Measurements from ENCODE around the gene CATSPERB. TPM values are rescaled to one million over a fixed set of nuclear protein-coding genes. Genes with fewer than 3 reads are reported as not detected.

Gene CATSPERB
- total RNA-seq, 4 donors from 2014 or later = 1.2 to 5.1 (median 3.8) TPM; not detected in 1

DNA sequence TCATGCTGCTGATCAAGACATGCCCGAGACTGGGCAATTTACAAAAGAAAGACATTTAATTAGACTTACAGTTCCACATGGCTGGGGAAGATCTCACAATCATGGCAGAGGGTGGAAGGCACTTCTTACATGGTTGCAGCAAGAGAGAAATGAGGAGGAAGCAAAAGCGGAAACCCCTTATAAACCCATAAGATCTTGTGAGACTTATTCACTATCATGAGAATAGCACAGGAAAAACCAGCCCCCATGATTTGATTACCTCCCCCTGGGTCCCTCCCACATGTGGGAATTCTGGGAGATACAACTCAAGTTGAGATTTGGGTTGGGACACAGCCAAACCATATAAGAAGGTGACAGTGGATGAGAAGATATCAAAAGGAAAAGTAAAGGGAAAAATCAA lies 78.4 kb downstream of the CATSPERB start:
- intact Hi-C loops (cut with DNase I; ENCODE audit: low total_unique reads) = loop anchor here (10.0 kb wide), 1 partner anchor 261 kb away; no protein-coding TSS in a partner anchor

DNA sequence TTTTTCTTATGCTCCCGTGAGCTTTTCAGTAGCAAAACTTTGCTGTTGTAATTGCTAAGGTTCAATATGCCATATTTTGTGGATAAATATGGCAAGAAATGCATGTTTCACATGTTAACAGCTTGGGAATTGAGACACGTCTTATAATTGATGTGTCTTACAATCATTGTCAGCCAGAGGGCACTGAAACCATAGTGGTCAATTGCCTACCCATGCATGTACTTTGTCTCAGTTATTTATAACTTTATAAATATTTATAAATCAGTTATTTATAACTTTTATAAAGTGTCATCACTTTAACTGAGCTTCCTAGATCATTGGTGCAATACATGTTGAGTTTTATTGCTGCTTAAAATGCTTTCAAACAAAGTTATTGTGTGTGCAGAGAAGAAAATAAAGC lies 82.0 kb downstream of the CATSPERB start:
- Histone ChIP-seq H3K27me3 (no peaks in the 10 kb centered on the region), H3K4me3 (no peak overlapping the region), H3K4me1 (peaks cover 0 to 8% (median 0%) of the 10 kb centered on the region in 4 donors), H3K27ac (no peak overlapping the region), H3K36me3 (no peaks in the 10 kb centered on the region), H3K9me3 (no peaks in the 10 kb centered on the region)
- TF ChIP-seq POLR2AphosphoS5 (IDR thresholded peaks at IDR 0.05) = no peak
- TF ChIP-seq EP300 (IDR thresholded peaks at IDR 0.05; ENCODE audit: low read depth) = no peak
- no peak for TF ChIP-seq POLR2A (IDR thresholded peaks at IDR 0.05)
- TF ChIP-seq, protein P1, sequence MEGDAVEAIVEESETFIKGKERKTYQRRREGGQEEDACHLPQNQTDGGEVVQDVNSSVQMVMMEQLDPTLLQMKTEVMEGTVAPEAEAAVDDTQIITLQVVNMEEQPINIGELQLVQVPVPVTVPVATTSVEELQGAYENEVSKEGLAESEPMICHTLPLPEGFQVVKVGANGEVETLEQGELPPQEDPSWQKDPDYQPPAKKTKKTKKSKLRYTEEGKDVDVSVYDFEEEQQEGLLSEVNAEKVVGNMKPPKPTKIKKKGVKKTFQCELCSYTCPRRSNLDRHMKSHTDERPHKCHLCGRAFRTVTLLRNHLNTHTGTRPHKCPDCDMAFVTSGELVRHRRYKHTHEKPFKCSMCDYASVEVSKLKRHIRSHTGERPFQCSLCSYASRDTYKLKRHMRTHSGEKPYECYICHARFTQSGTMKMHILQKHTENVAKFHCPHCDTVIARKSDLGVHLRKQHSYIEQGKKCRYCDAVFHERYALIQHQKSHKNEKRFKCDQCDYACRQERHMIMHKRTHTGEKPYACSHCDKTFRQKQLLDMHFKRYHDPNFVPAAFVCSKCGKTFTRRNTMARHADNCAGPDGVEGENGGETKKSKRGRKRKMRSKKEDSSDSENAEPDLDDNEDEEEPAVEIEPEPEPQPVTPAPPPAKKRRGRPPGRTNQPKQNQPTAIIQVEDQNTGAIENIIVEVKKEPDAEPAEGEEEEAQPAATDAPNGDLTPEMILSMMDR (IDR thresholded peaks at IDR 0.05) = peak; percentile 47 to 83 (median 59)
- no peak for DNase-seq
- intact Hi-C loops (cut with DNase I; ENCODE audit: low total_unique reads) (loop anchor here (10.0 kb wide), 1 partner anchor 265 kb away; no protein-coding TSS in a partner anchor), in situ Hi-C loops (cut with MboI; ENCODE audit: low pct_ligation_motif_present in 1 of 4, low pct_unique_long_range_greater_than_20kb in 1 of 4, low sequenced_read_pairs in 3 of 4) (loop anchor here (5.0 to 25.0 kb wide), 4 partner anchors 252 to 345 kb away; no protein-coding TSS in a partner anchor)
- 0 to 9% methylated on average over 2 of the region's 2 CpGs for WGBS, 2 donors (ENCODE audit: low coverage in 1 of 2)

More for the DNA sequence above, 78.4 kb downstream of the CATSPERB start:
- Histone ChIP-seq H3K36me3 (no peaks in the 10 kb centered on the region), H3K27me3 (no peaks in the 10 kb centered on the region), H3K4me1 (peaks cover 0 to 8% (median 0%) of the 10 kb centered on the region in 4 donors), H3K4me3 (no peak overlapping the region), H3K27ac (no peak overlapping the region), H3K9me3 (no peaks in the 10 kb centered on the region)
- in situ Hi-C loops (cut with MboI; ENCODE audit: low pct_ligation_motif_present in 1 of 4, low pct_unique_long_range_greater_than_20kb in 1 of 4, low sequenced_read_pairs in 3 of 4) = loop anchor here (5.0 to 25.0 kb wide), 4 partner anchors 249 to 341 kb away; no protein-coding TSS in a partner anchor
- no peak for DNase-seq
- TF ChIP-seq, protein P1 (IDR thresholded peaks at IDR 0.05) = no peak
- no peak for TF ChIP-seq POLR2A (IDR thresholded peaks at IDR 0.05)
- no peak for TF ChIP-seq POLR2AphosphoS5 (IDR thresholded peaks at IDR 0.05)
- TF ChIP-seq EP300 (IDR thresholded peaks at IDR 0.05; ENCODE audit: low read depth) = no peak
- 86 to 89% methylated on average over 2 of the region's 2 CpGs for WGBS, 2 donors (ENCODE audit: low coverage in 1 of 2)

DNA sequence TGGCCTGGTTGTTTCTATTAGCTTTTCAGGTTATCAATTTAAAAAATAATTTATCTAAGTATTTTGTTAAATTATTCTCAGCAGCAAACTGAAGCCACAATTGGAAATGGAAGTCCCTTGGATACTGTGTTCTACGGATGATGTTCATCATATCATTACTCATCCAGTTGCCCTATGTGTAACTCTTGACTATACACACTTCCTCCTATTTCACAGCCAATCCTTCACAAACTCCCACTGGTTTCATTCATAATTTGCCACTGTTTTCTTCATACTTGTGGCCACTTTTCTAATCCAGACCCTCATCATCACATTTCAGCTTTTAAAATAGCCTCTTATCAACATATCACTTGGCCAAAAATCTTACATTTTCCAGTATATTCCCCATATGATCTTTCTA lies 84.0 kb downstream of the CATSPERB start:
- no peaks in the 10 kb centered on the region for H3K27me3 ChIP-seq
- H3K9me3 ChIP-seq = no peaks in the 10 kb centered on the region
- no peak overlapping the region for H3K4me3 ChIP-seq
- WGBS, 2 donors (ENCODE audit: low coverage in 1 of 2) = 85 to 89% methylated on average over 1 of the region's 1 CpG
- intact Hi-C loops (cut with DNase I; ENCODE audit: low total_unique reads) = no loop called here
- H3K36me3 ChIP-seq = no peaks in the 10 kb centered on the region
- in situ Hi-C loops (cut with MboI; ENCODE audit: low pct_ligation_motif_present in 1 of 4, low pct_unique_long_range_greater_than_20kb in 1 of 4, low sequenced_read_pairs in 3 of 4) = no loop called here
- no peak overlapping the region for H3K27ac ChIP-seq
- TF ChIP-seq EP300 (IDR thresholded peaks at IDR 0.05; ENCODE audit: low read depth) (no peak), POLR2A (IDR thresholded peaks at IDR 0.05) (no peak), POLR2AphosphoS5 (IDR thresholded peaks at IDR 0.05) (no peak)
- TF ChIP-seq, protein P1 (IDR thresholded peaks at IDR 0.05) = no peak
- peaks cover 0 to 8% (median 0%) of the 10 kb centered on the region in 4 donors for H3K4me1 ChIP-seq
- DNase-seq = no peak

DNA sequence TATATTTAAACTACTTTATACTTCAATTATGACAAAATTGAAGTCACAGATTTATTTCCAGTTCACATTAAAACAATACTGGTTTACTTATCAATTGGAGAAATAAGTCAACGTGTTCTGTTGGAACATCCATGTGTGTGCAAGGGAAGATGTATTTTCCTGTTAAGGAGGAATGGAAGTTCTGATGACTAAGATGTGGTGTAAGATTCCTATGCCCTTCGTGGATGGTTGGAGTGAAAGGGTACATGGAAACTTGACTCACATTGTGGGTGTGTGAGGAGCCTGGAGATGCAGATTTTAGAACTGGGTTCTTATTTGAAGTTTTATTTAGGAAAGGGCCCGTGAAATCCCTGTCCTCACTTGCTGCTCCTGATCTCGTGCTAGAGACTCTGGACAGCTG lies 95.3 kb downstream of the CATSPERB start:
- Histone ChIP-seq H3K27me3 (no peaks in the 10 kb centered on the region), H3K36me3 (no peaks in the 10 kb centered on the region), H3K27ac (no peak overlapping the region), H3K4me1 (no peaks in the 10 kb centered on the region), H3K4me3 (no peak overlapping the region), H3K9me3 (no peaks in the 10 kb centered on the region)
- TF ChIP-seq POLR2AphosphoS5 (IDR thresholded peaks at IDR 0.05) (no peak), POLR2A (IDR thresholded peaks at IDR 0.05) (no peak), EP300 (IDR thresholded peaks at IDR 0.05; ENCODE audit: low read depth) (no peak)
- TF ChIP-seq, protein P1 (IDR thresholded peaks at IDR 0.05) = no peak
- in situ Hi-C loops (cut with MboI; ENCODE audit: low pct_ligation_motif_present in 1 of 4, low pct_unique_long_range_greater_than_20kb in 1 of 4, low sequenced_read_pairs in 3 of 4) = no loop called here
- no peak for DNase-seq
- intact Hi-C loops (cut with DNase I; ENCODE audit: low total_unique reads) = no loop called here
- WGBS, 2 donors (ENCODE audit: low coverage in 1 of 2) = 67 to 72% methylated on average over 3 to 4 of the region's 4 CpGs

Data from transverse colon (tissue), 4 donors.